Measurements from ENCODE around the gene TRAPPC10.

TRAPPC10 gene

DNA sequence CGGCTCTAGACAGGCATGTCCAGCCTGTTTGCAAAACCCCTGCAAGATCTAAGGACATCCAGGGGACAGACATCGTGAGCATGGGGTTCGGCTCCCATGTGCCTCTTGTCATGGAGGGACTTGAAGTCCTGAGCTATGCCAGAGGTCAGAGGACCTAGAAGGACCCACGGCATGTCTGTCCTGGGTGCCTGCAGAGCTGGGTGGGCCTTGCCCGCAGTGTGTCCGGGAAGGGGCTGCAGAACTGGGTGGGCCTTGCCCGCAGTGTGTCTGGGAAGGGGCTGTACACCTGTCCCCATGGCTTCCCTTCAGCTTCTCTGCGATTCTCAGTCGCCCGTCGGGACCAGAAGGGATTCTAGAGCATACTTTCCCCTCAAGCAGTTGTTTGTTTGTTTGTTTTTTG, 20.0 kb upstream of the TRAPPC10 start:
- no peaks in the 10 kb centered on the region for H3K9me3 ChIP-seq (ENCODE audit: insufficient read depth, low read depth, low read length)
- no peaks in the 10 kb centered on the region for H3K79me2 ChIP-seq (ENCODE audit: insufficient read depth, low read length)
- no peak overlapping the region for H3K9ac ChIP-seq (ENCODE audit: low read depth, low read length, poor library complexity, severe bottlenecking)
- no peaks in the 10 kb centered on the region for H3K9me2 ChIP-seq (replicated peaks; ENCODE audit: low read depth, low read length)
- H3K4me2 ChIP-seq (ENCODE audit: low read depth, low read length, poor library complexity, severe bottlenecking): no peak overlapping the region
- H4K20me1 ChIP-seq (ENCODE audit: insufficient read depth, low read length, poor library complexity, severe bottlenecking): no peaks in the 10 kb centered on the region
- TF ChIP-seq, protein P1, sequence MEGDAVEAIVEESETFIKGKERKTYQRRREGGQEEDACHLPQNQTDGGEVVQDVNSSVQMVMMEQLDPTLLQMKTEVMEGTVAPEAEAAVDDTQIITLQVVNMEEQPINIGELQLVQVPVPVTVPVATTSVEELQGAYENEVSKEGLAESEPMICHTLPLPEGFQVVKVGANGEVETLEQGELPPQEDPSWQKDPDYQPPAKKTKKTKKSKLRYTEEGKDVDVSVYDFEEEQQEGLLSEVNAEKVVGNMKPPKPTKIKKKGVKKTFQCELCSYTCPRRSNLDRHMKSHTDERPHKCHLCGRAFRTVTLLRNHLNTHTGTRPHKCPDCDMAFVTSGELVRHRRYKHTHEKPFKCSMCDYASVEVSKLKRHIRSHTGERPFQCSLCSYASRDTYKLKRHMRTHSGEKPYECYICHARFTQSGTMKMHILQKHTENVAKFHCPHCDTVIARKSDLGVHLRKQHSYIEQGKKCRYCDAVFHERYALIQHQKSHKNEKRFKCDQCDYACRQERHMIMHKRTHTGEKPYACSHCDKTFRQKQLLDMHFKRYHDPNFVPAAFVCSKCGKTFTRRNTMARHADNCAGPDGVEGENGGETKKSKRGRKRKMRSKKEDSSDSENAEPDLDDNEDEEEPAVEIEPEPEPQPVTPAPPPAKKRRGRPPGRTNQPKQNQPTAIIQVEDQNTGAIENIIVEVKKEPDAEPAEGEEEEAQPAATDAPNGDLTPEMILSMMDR (conservative IDR thresholded peaks at IDR 0.05; ENCODE audit: low read length): no peak
- no peak for TF ChIP-seq EZH2phosphoT487 (IDR thresholded peaks at IDR 0.05; ENCODE audit: borderline replicate concordance)
- H3K4me1 ChIP-seq (ENCODE audit: insufficient read depth, low read length, poor library complexity, severe bottlenecking): no peaks in the 10 kb centered on the region
- no peaks in the 10 kb centered on the region for H3K27me3 ChIP-seq (ENCODE audit: insufficient read depth, low read length, poor library complexity, severe bottlenecking)
- no peaks in the 10 kb centered on the region for H3K36me3 ChIP-seq (ENCODE audit: insufficient read depth, low read length)
- H2AFZ ChIP-seq (ENCODE audit: low read length): no peak overlapping the region
- no peak overlapping the region for H3K4me3 ChIP-seq (ENCODE audit: low read length, poor library complexity, severe bottlenecking)
- H3F3A ChIP-seq (ENCODE audit: low read depth): no peaks in the 10 kb centered on the region

DNA sequence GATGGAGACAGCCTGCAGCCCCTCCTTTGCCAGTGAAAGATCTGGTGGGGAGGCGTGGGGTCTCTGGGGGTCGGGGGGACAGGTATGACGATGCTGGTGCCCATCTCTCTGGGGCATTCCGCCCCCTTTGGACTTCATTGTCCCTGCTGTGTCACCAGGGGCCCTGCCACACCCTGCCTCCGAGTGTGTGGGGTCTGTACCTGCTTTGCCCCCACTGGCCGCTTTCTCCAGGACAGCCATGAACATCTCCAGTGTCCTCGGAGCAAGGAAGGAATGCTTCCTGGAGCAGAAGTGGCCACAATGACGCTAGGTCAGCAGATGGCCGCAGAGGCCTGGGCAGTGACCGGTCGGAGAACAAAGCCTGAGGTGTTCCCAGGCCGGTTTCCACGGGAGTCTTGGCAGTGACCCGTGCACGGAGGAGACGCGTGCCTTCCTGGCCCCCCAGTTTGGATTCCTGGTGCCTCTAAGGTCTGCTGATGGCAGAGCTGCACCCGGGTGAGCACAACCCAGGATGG, 18.6 kb upstream of the TRAPPC10 start:
- Histone ChIP-seq H3F3A (ENCODE audit: low read depth) (no peaks in the 10 kb centered on the region), H3K9me2 (replicated peaks; ENCODE audit: low read depth, low read length) (no peaks in the 10 kb centered on the region), H3K4me1 (ENCODE audit: insufficient read depth, low read length, poor library complexity, severe bottlenecking) (no peaks in the 10 kb centered on the region), H3K79me2 (ENCODE audit: insufficient read depth, low read length) (no peaks in the 10 kb centered on the region), H4K20me1 (ENCODE audit: insufficient read depth, low read length, poor library complexity, severe bottlenecking) (no peaks in the 10 kb centered on the region), H3K27me3 (ENCODE audit: insufficient read depth, low read length, poor library complexity, severe bottlenecking) (no peaks in the 10 kb centered on the region), H2AFZ (ENCODE audit: low read length) (no peak overlapping the region), H3K36me3 (ENCODE audit: insufficient read depth, low read length) (no peaks in the 10 kb centered on the region), H3K4me3 (ENCODE audit: low read length, poor library complexity, severe bottlenecking) (no peak overlapping the region), H3K4me2 (ENCODE audit: low read depth, low read length, poor library complexity, severe bottlenecking) (no peak overlapping the region), H3K9me3 (ENCODE audit: insufficient read depth, low read depth, low read length) (no peaks in the 10 kb centered on the region), H3K9ac (ENCODE audit: low read depth, low read length, poor library complexity, severe bottlenecking) (no peak overlapping the region)
- TF ChIP-seq EZH2phosphoT487 (IDR thresholded peaks at IDR 0.05; ENCODE audit: borderline replicate concordance): no peak
- TF ChIP-seq, protein P1 (conservative IDR thresholded peaks at IDR 0.05; ENCODE audit: low read length): no peak

DNA sequence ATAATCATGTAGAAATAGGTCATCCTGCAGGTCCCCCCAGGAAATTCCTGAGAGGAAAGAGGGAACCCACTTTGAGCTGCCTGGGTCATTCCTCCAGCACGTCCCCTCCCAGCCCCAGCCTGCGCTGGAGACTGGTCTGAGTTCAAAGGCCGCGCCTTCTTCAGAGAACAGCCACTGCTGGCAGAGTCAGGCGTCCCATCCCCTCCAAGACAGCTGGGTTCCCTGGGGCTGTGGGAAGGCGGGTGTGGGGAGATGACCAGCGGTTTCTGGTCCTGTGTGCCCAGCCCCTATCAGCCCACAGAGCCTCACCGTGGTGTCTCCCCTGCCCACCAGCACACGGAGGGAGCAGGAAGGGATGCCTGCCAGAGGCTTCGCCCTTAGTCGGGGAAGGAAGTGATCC, 18.0 kb upstream of the TRAPPC10 start:
- no peaks in the 10 kb centered on the region for H3K4me1 ChIP-seq (ENCODE audit: insufficient read depth, low read length, poor library complexity, severe bottlenecking)
- no peaks in the 10 kb centered on the region for H3K9me3 ChIP-seq (ENCODE audit: insufficient read depth, low read depth, low read length)
- no peak overlapping the region for H3K9ac ChIP-seq (ENCODE audit: low read depth, low read length, poor library complexity, severe bottlenecking)
- H3K4me2 ChIP-seq (ENCODE audit: low read depth, low read length, poor library complexity, severe bottlenecking): no peak overlapping the region
- H2AFZ ChIP-seq (ENCODE audit: low read length): no peak overlapping the region
- no peaks in the 10 kb centered on the region for H3K27me3 ChIP-seq (ENCODE audit: insufficient read depth, low read length, poor library complexity, severe bottlenecking)
- H3K4me3 ChIP-seq (ENCODE audit: low read length, poor library complexity, severe bottlenecking): no peak overlapping the region
- no peaks in the 10 kb centered on the region for H3K36me3 ChIP-seq (ENCODE audit: insufficient read depth, low read length)
- H4K20me1 ChIP-seq (ENCODE audit: insufficient read depth, low read length, poor library complexity, severe bottlenecking): no peaks in the 10 kb centered on the region
- no peaks in the 10 kb centered on the region for H3F3A ChIP-seq (ENCODE audit: low read depth)
- H3K9me2 ChIP-seq (replicated peaks; ENCODE audit: low read depth, low read length): no peaks in the 10 kb centered on the region
- TF ChIP-seq EZH2phosphoT487 (IDR thresholded peaks at IDR 0.05; ENCODE audit: borderline replicate concordance): no peak
- TF ChIP-seq, protein P1 (conservative IDR thresholded peaks at IDR 0.05; ENCODE audit: low read length): no peak
- no peaks in the 10 kb centered on the region for H3K79me2 ChIP-seq (ENCODE audit: insufficient read depth, low read length)
